Esophagus squamous epithelium (tissue), 4 donors: ENCODE results near the gene CLN3.

Experiments
- POLR2A ChIP-seq, 4 donors: fragments of 450-650 bp; IDR thresholded peaks; one replicate each; pipeline ENCODE4 v1.6.1; 2017; ENCODE audit warnings: antibody characterized with exemption in 4 of 4, mild to moderate bottlenecking in 4 of 4, moderate library complexity in 3 of 4
- TF ChIP-seq, protein P1 (sequence below), 6 experiments: fragments of 450-650 bp in 4 of 6; fragments of 200-600 bp in 2 of 6; sonication (generic) in 2 of 6; IDR thresholded peaks; one replicate each; pipeline ENCODE4 v1.5.1; 2016 to 2019; ENCODE audit warnings: antibody characterized with exemption in 6 of 6, mild to moderate bottlenecking in 4 of 6, moderate library complexity in 4 of 6

GRCh38 chr16:28526201-28527099 lies 34.6 kb upstream of the CLN3 start:
- TF ChIP-seq, protein P1, sequence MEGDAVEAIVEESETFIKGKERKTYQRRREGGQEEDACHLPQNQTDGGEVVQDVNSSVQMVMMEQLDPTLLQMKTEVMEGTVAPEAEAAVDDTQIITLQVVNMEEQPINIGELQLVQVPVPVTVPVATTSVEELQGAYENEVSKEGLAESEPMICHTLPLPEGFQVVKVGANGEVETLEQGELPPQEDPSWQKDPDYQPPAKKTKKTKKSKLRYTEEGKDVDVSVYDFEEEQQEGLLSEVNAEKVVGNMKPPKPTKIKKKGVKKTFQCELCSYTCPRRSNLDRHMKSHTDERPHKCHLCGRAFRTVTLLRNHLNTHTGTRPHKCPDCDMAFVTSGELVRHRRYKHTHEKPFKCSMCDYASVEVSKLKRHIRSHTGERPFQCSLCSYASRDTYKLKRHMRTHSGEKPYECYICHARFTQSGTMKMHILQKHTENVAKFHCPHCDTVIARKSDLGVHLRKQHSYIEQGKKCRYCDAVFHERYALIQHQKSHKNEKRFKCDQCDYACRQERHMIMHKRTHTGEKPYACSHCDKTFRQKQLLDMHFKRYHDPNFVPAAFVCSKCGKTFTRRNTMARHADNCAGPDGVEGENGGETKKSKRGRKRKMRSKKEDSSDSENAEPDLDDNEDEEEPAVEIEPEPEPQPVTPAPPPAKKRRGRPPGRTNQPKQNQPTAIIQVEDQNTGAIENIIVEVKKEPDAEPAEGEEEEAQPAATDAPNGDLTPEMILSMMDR (IDR thresholded peaks at IDR 0.05) = no peak
- TF ChIP-seq POLR2A (IDR thresholded peaks at IDR 0.05) = no peak
